HepG2 (cell line): ENCODE results near the gene OLFM2. TPM values are rescaled to one million over a fixed set of nuclear protein-coding genes. Genes with fewer than 3 reads are reported as not detected.

Source experiments
- ATF1 ChIP-seq: IDR thresholded peaks from 2 replicates; pipeline ENCODE4 v1.6.1; 2016; ENCODE audit warnings: mild to moderate bottlenecking, control low read depth
- CHD2 ChIP-seq: IDR thresholded peaks from 2 replicates; pipeline ENCODE4 v1.6.1; 2011; ENCODE audit warnings: low read depth, low read length, improper control_type of control experiment
- DMAP1 ChIP-seq: IDR thresholded peaks from 2 replicates; pipeline ENCODE4 v1.6.1; 2016
- EEA1 ChIP-seq: sonication (generic); formaldehyde crosslinking; IDR thresholded peaks from 2 replicates; pipeline ENCODE4 v1.5.1; 2020; ENCODE audit warnings: mild to moderate bottlenecking, missing genetic modification reagents, borderline replicate concordance
- EP300 ChIP-seq, 3 experiments: sonication (generic) in 1 of 3; formaldehyde crosslinking in 1 of 3; IDR thresholded peaks; 2 replicates each; pipeline versions ENCODE4 v1.5.1 to v1.6.1; 2011 to 2020; ENCODE audit warnings: low read depth in 2 of 3, low read length in 2 of 3, borderline replicate concordance in 1 of 3, improper control_type of control experiment in 1 of 3, mild to moderate bottlenecking in 1 of 3, missing genetic modification reagents in 1 of 3, moderate library complexity in 1 of 3
- GLMP ChIP-seq: sonication (generic); formaldehyde crosslinking; IDR thresholded peaks from 2 replicates; pipeline ENCODE4 v1.9.0; 2021; ENCODE audit warnings: missing genetic modification reagents, mild to moderate bottlenecking, borderline replicate concordance
- HNF1A ChIP-seq, 2 experiments: sonication (generic) in 1 of 2; formaldehyde crosslinking in 1 of 2; IDR thresholded peaks; 2 replicates each; pipeline versions ENCODE4 v1.4.0 to v1.6.1; 2016 to 2020; ENCODE audit warnings: borderline replicate concordance in 1 of 2, low read depth in 1 of 2, mild to moderate bottlenecking in 1 of 2, missing genetic modification reagents in 1 of 2
- HNRNPK ChIP-seq: fragments of 200-400 bp; formaldehyde crosslinking; IDR thresholded peaks from 2 replicates; pipeline ENCODE4 v1.6.1; 2018; ENCODE audit warnings: low read length, low read depth, moderate library complexity, mild to moderate bottlenecking; ENCODE audit not compliant: poor library complexity, severe bottlenecking
- NFATC3 ChIP-seq: sonication (generic); formaldehyde crosslinking; IDR thresholded peaks from 2 replicates; pipeline ENCODE4 v1.5.1; 2020; ENCODE audit warnings: mild to moderate bottlenecking, missing genetic modification reagents
- PHF20 ChIP-seq: sonication (generic); formaldehyde crosslinking; IDR thresholded peaks from 2 replicates; pipeline ENCODE4 v1.5.0; 2020; ENCODE audit warnings: mild to moderate bottlenecking, missing genetic modification reagents
- RFX5 ChIP-seq: IDR thresholded peaks from 2 replicates; pipeline ENCODE4 v1.6.1; 2011; ENCODE audit warnings: low read depth, low read length, improper control_type of control experiment
- SRF ChIP-seq: IDR thresholded peaks from 2 replicates; pipeline ENCODE4 v1.6.1; 2011; ENCODE audit warnings: mild to moderate bottlenecking, low read depth, low read length, moderate library complexity
- SRSF4 ChIP-seq: fragments of 200-400 bp; formaldehyde crosslinking; IDR thresholded peaks from one replicate; pipeline ENCODE4 v1.6.1; 2018; ENCODE audit warnings: mild to moderate bottlenecking, low read depth, low read length, moderate library complexity; ENCODE audit not compliant: poor library complexity, severe bottlenecking
- ZFY ChIP-seq: sonication (generic); formaldehyde crosslinking; IDR thresholded peaks from 2 replicates; pipeline ENCODE4 v1.4.0; 2020; ENCODE audit warnings: missing genetic modification reagents
- ZNF280B ChIP-seq: sonication (generic); formaldehyde crosslinking; IDR thresholded peaks from 2 replicates; pipeline ENCODE4 v1.5.0; 2020; ENCODE audit warnings: missing genetic modification reagents, mild to moderate bottlenecking, borderline replicate concordance
- ZNF484 ChIP-seq: sonication (generic); formaldehyde crosslinking; IDR thresholded peaks from 2 replicates; pipeline ENCODE4 v1.5.1; 2020; ENCODE audit warnings: mild to moderate bottlenecking, low read depth, missing genetic modification reagents, borderline replicate concordance
- ZNF720 ChIP-seq: sonication (generic); formaldehyde crosslinking; IDR thresholded peaks from 2 replicates; pipeline ENCODE4 v1.4.0; 2020; ENCODE audit warnings: missing genetic modification reagents
- ZNF879 ChIP-seq: sonication (generic); formaldehyde crosslinking; IDR thresholded peaks from 2 replicates; pipeline ENCODE4 v1.8.1; 2023; ENCODE audit warnings: missing genetic modification reagents
- polyA plus RNA-seq, 8 experiments: library from polyadenylated mRNA; depleted of rRNA in 3 of 8; stranded (reverse) in 7 of 8; unstranded in 1 of 8; fragments of >200 nt; fragmentation: Illumina TruSeq in 4 of 8; extraction: Trizol in 4 of 8; gene quantifications; 2 replicates each; pipeline versions ENCODE4 v1.2.1 to v1.2.3, GENCODE V29; 2011 to 2016; ENCODE audit warnings: low read depth in 4 of 8, missing spikeins in 1 of 8, mixed read lengths in 1 of 8; ENCODE audit not compliant: insufficient read depth in 1 of 8
- total RNA-seq, 5 experiments: library from RNA; depleted of rRNA; stranded (reverse); fragments of >200 nt; fragmentation: Illumina TruSeq; extraction: Trizol; gene quantifications; 2 replicates each; pipeline ENCODE4 v1.2.3, GENCODE V29; 2016; ENCODE audit warnings: low read depth in 1 of 5
- TF ChIP-seq, protein P1 (sequence below): sonication (generic); formaldehyde crosslinking; IDR thresholded peaks from 2 replicates; pipeline ENCODE4 v1.8.1; 2023; ENCODE audit warnings: mild to moderate bottlenecking, missing genetic modification reagents

OLFM2 gene
- total and polyA plus RNA-seq, 2 of the 13 experiments (the other 11 are each of a cell fraction or from before 2014, with no cell fraction given): 0.20 to 0.51 TPM

GRCh38 chr19:9818734-9819595, 117.3 kb downstream of the OLFM2 start, which contains the start of gene FBXL12 (continued):
- TF ChIP-seq NFATC3 (CRISPR knock-in tag): peak; percentile 48; the same call in 1 of the 2 replicates
- TF ChIP-seq ZNF280B (CRISPR knock-in tag): peak; percentile 95; the same call in 1 of the 2 replicates
- peak; percentile 76; the same call in 1 of the 2 replicates for TF ChIP-seq ZNF879 (CRISPR knock-in tag)
- peak; percentile 92 for TF ChIP-seq PHF20
- TF ChIP-seq SRF: no peak
- TF ChIP-seq HNF1A (IDR thresholded peaks at IDR 0.05; ENCODE audit: low read depth): no peak
- TF ChIP-seq HNF1A (CRISPR knock-in tag; IDR thresholded peaks at IDR 0.05; ENCODE audit: borderline replicate concordance): peak; percentile 42; the same call in 1 of the 2 replicates
- TF ChIP-seq GLMP: no peak
- TF ChIP-seq ZNF484 (CRISPR knock-in tag): no peak
- TF ChIP-seq ZFY: peak; percentile 76
- peak; percentile 73 for TF ChIP-seq ATF1
- TF ChIP-seq RFX5: no peak
- TF ChIP-seq SRSF4: no peak
- no peak; the same call in 1 of the 2 replicates for TF ChIP-seq EEA1
- TF ChIP-seq EP300 (IDR thresholded peaks at IDR 0.05; ENCODE audit: low read depth in 2 of 2, low read length in 2 of 2): no peak
- TF ChIP-seq EP300 (CRISPR knock-in tag; IDR thresholded peaks at IDR 0.05; ENCODE audit: borderline replicate concordance): no peak; the same call in 1 of the 2 replicates
- TF ChIP-seq CHD2: 0 out of 2 replicates have a peak, but pooled peaks have one; percentile 19
- no peak for TF ChIP-seq HNRNPK
- TF ChIP-seq ZNF720: no peak
- TF ChIP-seq, protein P1, sequence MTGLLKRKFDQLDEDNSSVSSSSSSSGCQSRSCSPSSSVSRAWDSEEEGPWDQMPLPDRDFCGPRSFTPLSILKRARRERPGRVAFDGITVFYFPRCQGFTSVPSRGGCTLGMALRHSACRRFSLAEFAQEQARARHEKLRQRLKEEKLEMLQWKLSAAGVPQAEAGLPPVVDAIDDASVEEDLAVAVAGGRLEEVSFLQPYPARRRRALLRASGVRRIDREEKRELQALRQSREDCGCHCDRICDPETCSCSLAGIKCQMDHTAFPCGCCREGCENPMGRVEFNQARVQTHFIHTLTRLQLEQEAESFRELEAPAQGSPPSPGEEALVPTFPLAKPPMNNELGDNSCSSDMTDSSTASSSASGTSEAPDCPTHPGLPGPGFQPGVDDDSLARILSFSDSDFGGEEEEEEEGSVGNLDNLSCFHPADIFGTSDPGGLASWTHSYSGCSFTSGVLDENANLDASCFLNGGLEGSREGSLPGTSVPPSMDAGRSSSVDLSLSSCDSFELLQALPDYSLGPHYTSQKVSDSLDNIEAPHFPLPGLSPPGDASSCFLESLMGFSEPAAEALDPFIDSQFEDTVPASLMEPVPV (CRISPR knock-in tag): peak; percentile 82; the same call in 1 of the 2 replicates
- peak; percentile 92; the same call in 1 of the 2 replicates for TF ChIP-seq DMAP1 (CRISPR knock-in tag)
